Vagina (tissue), 2 donors: ENCODE measurements around the gene SLC5A11. TPM values are rescaled to one million over a fixed set of nuclear protein-coding genes. Genes with fewer than 3 reads are reported as not detected.

Experiments used
- DNase-seq, 2 donors: peaks; one replicate each; pipeline ENCODE4 v3.0.0-alpha.2; 2017; ENCODE audit errors: extremely low spot score in 2 of 2
- H3K27ac ChIP-seq: fragments of 200-600 bp; sonication (generic); one replicate; pipeline ENCODE4 v1.5.1; 2019
- H3K27me3 ChIP-seq: fragments of 200-600 bp; sonication (generic); one replicate; pipeline ENCODE4 v1.5.1; 2019
- H3K36me3 ChIP-seq, 2 donors: fragments of 200-600 bp; sonication (generic); one replicate each; pipeline ENCODE4 v1.5.1; 2017 to 2019
- H3K4me1 ChIP-seq: fragments of 200-600 bp; sonication (generic); one replicate; pipeline ENCODE4 v1.5.1; 2019
- H3K4me3 ChIP-seq, 2 donors: fragments of 200-600 bp; sonication (generic); 1 replicate in 1 of 2; 2 replicates in 1 of 2; pipeline ENCODE4 v1.5.1; 2016 to 2019
- H3K9me3 ChIP-seq: fragments of 200-600 bp; sonication (generic); one replicate; pipeline ENCODE4 v1.5.1; 2019
- POLR2A ChIP-seq, 2 donors: fragments of 450-650 bp; IDR thresholded peaks; one replicate each; pipeline ENCODE4 v1.6.1; 2017; ENCODE audit warnings: antibody characterized with exemption in 2 of 2, mild to moderate bottlenecking in 2 of 2, moderate library complexity in 2 of 2
- POLR2AphosphoS5 ChIP-seq, 2 donors: sonication (generic); formaldehyde crosslinking; IDR thresholded peaks; one replicate each; pipeline ENCODE4 v1.9.0; 2017; ENCODE audit warnings: antibody characterized with exemption in 2 of 2, mild to moderate bottlenecking in 2 of 2, low read depth in 1 of 2; ENCODE audit not compliant: insufficient read depth in 1 of 2
- intact Hi-C: fragments of 100-400 bp; cut with DNase I; formaldehyde crosslinking; loops from one replicate; pipeline ENCODE4 v1.15.1; 2023
- total RNA-seq: library from RNA; depleted of rRNA; stranded (reverse); fragments of >200 nt; gene quantifications from one replicate; pipeline ENCODE4 v1.2.3, GENCODE V29; 2016
- TF ChIP-seq, protein P1 (sequence below), 3 experiments: fragments of 450-650 bp in 2 of 3; fragments of 200-600 bp in 1 of 3; sonication (generic) in 1 of 3; IDR thresholded peaks; one replicate each; pipeline ENCODE4 v1.5.1; 2017 to 2019; ENCODE audit warnings: antibody characterized with exemption in 3 of 3, mild to moderate bottlenecking in 2 of 3, moderate library complexity in 2 of 3

SLC5A11 gene
- total RNA-seq, 1 donor from 2014 or later, result not detected

- no peak for DNase-seq
- H3K4me1 ChIP-seq, result no peaks in the 10 kb centered on the region
- H3K36me3 ChIP-seq, result peaks cover 0 to 90% of the 10 kb centered on the region in 2 donors
- no peak overlapping the region for H3K27ac ChIP-seq
- H3K4me3 ChIP-seq, result no peak overlapping the region
- intact Hi-C loops, result no loop called here
- H3K9me3 ChIP-seq, result no peaks in the 10 kb centered on the region
- no peaks in the 10 kb centered on the region for H3K27me3 ChIP-seq
- TF ChIP-seq POLR2AphosphoS5 (IDR thresholded peaks at IDR 0.05; ENCODE audit: insufficient read depth in 1 of 2, low read depth in 1 of 2) (no peak), POLR2A (IDR thresholded peaks at IDR 0.05) (no peak)
- TF ChIP-seq, protein P1, sequence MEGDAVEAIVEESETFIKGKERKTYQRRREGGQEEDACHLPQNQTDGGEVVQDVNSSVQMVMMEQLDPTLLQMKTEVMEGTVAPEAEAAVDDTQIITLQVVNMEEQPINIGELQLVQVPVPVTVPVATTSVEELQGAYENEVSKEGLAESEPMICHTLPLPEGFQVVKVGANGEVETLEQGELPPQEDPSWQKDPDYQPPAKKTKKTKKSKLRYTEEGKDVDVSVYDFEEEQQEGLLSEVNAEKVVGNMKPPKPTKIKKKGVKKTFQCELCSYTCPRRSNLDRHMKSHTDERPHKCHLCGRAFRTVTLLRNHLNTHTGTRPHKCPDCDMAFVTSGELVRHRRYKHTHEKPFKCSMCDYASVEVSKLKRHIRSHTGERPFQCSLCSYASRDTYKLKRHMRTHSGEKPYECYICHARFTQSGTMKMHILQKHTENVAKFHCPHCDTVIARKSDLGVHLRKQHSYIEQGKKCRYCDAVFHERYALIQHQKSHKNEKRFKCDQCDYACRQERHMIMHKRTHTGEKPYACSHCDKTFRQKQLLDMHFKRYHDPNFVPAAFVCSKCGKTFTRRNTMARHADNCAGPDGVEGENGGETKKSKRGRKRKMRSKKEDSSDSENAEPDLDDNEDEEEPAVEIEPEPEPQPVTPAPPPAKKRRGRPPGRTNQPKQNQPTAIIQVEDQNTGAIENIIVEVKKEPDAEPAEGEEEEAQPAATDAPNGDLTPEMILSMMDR (IDR thresholded peaks at IDR 0.05), result no peak
Observed at GRCh38 chr16:24954137-24954536, 108.4 kb downstream of the SLC5A11 start.

DNA sequence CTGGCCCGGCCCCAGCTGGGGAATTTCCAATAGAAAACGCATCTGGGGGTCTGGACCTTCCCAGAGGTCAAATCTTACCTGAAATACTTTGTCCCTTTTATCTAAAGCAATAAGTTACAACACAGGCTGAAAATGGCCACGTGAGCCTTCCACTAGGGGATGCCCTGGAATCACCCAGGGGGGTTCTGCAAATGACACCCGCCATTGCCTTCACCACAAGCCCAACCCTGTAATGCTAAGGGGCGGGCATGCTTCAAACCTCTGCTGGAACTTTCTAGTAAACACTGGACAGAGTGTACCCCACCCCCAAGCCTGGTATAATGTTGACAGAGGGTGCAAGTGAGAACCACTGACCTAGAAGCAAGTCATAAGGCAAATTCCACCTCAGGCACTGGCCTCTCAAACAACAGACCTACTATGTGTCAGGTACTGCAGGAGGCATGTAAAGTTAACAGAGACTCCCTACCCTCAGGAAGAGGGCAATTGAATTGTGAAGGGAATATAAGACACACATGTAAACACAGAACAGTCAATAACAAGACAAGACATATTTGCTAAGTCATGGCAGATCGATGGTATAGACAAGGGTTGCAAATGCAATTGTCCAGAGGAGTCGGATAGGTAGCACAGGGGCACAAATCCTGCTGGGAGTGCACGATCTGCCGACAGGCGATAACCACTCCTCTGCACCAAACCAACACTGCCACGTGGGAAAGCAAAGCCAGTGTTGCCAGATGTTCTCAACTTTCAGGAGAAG lies 110.4 kb downstream of the SLC5A11 start:
- TF ChIP-seq POLR2AphosphoS5 (IDR thresholded peaks at IDR 0.05; ENCODE audit: insufficient read depth in 1 of 2, low read depth in 1 of 2) (no peak), POLR2A (IDR thresholded peaks at IDR 0.05) (no peak)
- TF ChIP-seq, protein P1 (IDR thresholded peaks at IDR 0.05), result no peak
- H3K9me3 ChIP-seq, result no peaks in the 10 kb centered on the region
- intact Hi-C loops, result no loop called here
- no peak for DNase-seq
- H3K4me1 ChIP-seq, result no peaks in the 10 kb centered on the region
- H3K4me3 ChIP-seq, result no peak overlapping the region
- peaks cover 0 to 96% of the 10 kb centered on the region in 2 donors for H3K36me3 ChIP-seq
- no peak overlapping the region for H3K27ac ChIP-seq
- H3K27me3 ChIP-seq, result no peaks in the 10 kb centered on the region

DNA sequence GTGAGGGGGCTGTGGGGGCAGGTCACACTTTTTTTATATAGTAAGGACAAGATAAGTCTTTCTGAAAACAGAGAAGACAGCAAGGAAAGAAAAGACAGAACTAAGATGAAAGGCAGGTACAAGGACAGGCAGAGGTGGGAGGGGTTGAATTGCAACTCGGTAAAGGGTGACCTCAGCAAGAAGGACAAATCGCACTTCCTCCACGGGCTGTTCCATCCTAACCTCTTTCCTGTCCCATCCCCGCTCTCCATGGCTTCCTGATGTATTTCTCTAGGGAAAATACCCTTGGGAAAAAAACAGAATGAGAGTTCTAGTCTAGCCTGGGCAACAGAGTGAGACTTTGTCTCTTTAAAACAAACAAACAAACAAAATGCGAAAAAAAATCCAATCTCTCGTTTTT lies 112.1 kb downstream of the SLC5A11 start:
- intact Hi-C loops, result no loop called here
- DNase-seq, result no peak
- Histone ChIP-seq H3K9me3 (no peaks in the 10 kb centered on the region), H3K4me1 (no peaks in the 10 kb centered on the region), H3K36me3 (peaks cover 0 to 96% of the 10 kb centered on the region in 2 donors), H3K27me3 (no peaks in the 10 kb centered on the region), H3K4me3 (no peak overlapping the region), H3K27ac (no peak overlapping the region)
- TF ChIP-seq, protein P1 (IDR thresholded peaks at IDR 0.05), result no peak
- TF ChIP-seq POLR2A (IDR thresholded peaks at IDR 0.05), result no peak

Other genes with a start within 250 kb of the SLC5A11 start
- gene TNRC6A, start 116.3 kb upstream of the SLC5A11 start, total RNA-seq, result 53.0 TPM
- gene ARHGAP17, start 169.4 kb downstream of the SLC5A11 start, total RNA-seq, result 52.1 TPM